DND-41 (cell line): ENCODE results near the gene LSS.

Source experiments
- CTCF ChIP-seq: IDR thresholded peaks from 2 replicates; pipeline ENCODE4 v1.5.1; 2012; ENCODE audit warnings: borderline replicate concordance, low read length, moderate library complexity, mild to moderate bottlenecking; ENCODE audit not compliant: poor library complexity, severe bottlenecking; ENCODE audit errors: extremely low read depth
- EZH2 ChIP-seq: IDR thresholded peaks from 3 replicates; pipeline ENCODE4 v1.6.1; 2012; ENCODE audit warnings: borderline replicate concordance, low read depth, mild to moderate bottlenecking, moderate library complexity, low read length, inconsistent platforms; ENCODE audit not compliant: severe bottlenecking

- no peak for TF ChIP-seq CTCF
- TF ChIP-seq EZH2: no peak
Measured at GRCh38 chr21:46237474-46237873, 8.9 kb upstream of the LSS start.
